MM.1S (cell line): ENCODE measurements around the gene DPEP2NB.

ENCODE experiments used
- DNase-seq: peaks from one replicate; pipeline ENCODE4 v3.0.0-alpha.2; 2015
- H2AFZ ChIP-seq: fragments of 300-600 bp; sonication (generic); 2 replicates; pipeline ENCODE4 v1.6.0; 2016; ENCODE audit warnings: antibody characterized with exemption, low read length
- H3F3A ChIP-seq: fragments of 300-600 bp; sonication (generic); 2 replicates; pipeline ENCODE4 v1.6.1; 2016; ENCODE audit warnings: mild to moderate bottlenecking, antibody characterized with exemption, low read length, moderate library complexity, mixed read lengths; ENCODE audit not compliant: insufficient read depth
- H3K27ac ChIP-seq: fragments of 300-600 bp; sonication (generic); 2 replicates; pipeline ENCODE4 v1.5.1; 2016; ENCODE audit warnings: mild to moderate bottlenecking, low read length
- H3K27me3 ChIP-seq: fragments of 300-600 bp; sonication (generic); replicated peaks from 2 replicates; pipeline ENCODE4 v1.6.0; 2016; ENCODE audit warnings: low read length; ENCODE audit not compliant: insufficient read depth
- H3K36me3 ChIP-seq: fragments of 300-600 bp; sonication (generic); replicated peaks from 2 replicates; pipeline ENCODE4 v1.6.1; 2016; ENCODE audit warnings: mild to moderate bottlenecking, low read length, mixed read lengths; ENCODE audit not compliant: insufficient read depth
- H3K4me1 ChIP-seq: fragments of 300-600 bp; sonication (generic); 2 replicates; pipeline ENCODE4 v1.6.1; 2016; ENCODE audit warnings: low read length, mixed read lengths
- H3K4me2 ChIP-seq: fragments of 300-600 bp; sonication (generic); 2 replicates; pipeline ENCODE4 v1.6.0; 2016; ENCODE audit warnings: low read depth, low read length
- H3K4me3 ChIP-seq: fragments of 300-600 bp; sonication (generic); 2 replicates; pipeline ENCODE4 v1.5.1; 2016; ENCODE audit warnings: low read length, mixed read lengths
- H3K79me2 ChIP-seq: fragments of 300-600 bp; sonication (generic); 2 replicates; pipeline ENCODE4 v1.6.1; 2016; ENCODE audit warnings: mixed run types, low read length, mixed read lengths
- H3K9ac ChIP-seq: fragments of 300-600 bp; sonication (generic); 2 replicates; pipeline ENCODE4 v1.6.1; 2016; ENCODE audit warnings: low read length, mixed read lengths
- H3K9me2 ChIP-seq: fragments of 300-600 bp; sonication (generic); replicated peaks from 2 replicates; pipeline ENCODE4 v1.6.1; 2016; ENCODE audit warnings: mild to moderate bottlenecking, low read length, mixed read lengths; ENCODE audit not compliant: insufficient read depth
- H3K9me3 ChIP-seq: fragments of 300-600 bp; sonication (generic); replicated peaks from 2 replicates; pipeline ENCODE4 v1.6.1; 2016; ENCODE audit warnings: mild to moderate bottlenecking, low read length, mixed read lengths; ENCODE audit not compliant: insufficient read depth
- H4K20me1 ChIP-seq: fragments of 300-600 bp; sonication (generic); 2 replicates; pipeline ENCODE4 v1.6.1; 2016; ENCODE audit warnings: mild to moderate bottlenecking, low read length, moderate library complexity, mixed read lengths; ENCODE audit not compliant: insufficient read depth
- CTCF ChIP-seq: fragments of 300-600 bp; sonication (generic); IDR thresholded peaks from 2 replicates; pipeline ENCODE4 v1.5.1; 2016; ENCODE audit warnings: antibody characterized with exemption, low read length, mixed read lengths
- EZH2 ChIP-seq: fragments of 300-600 bp; sonication (generic); optimal IDR thresholded peaks from 2 replicates; pipeline ENCODE3; 2017; ENCODE audit warnings: low read depth, mild to moderate bottlenecking, antibody characterized with exemption, low read length, mixed read lengths
- EZH2phosphoT487 ChIP-seq: fragments of 300-600 bp; sonication (generic); IDR thresholded peaks from 2 replicates; pipeline ENCODE4 v1.6.1; 2018; ENCODE audit warnings: antibody characterized with exemption, low read length

The DPEP2NB gene

GRCh38 chr16:67967183-67967957 is 48.3 kb downstream of the DPEP2NB start:
- H3K9ac ChIP-seq: peak overlapping the region; percentile 82
- peaks cover 37% of the 10 kb centered on the region for H3K4me1 ChIP-seq
- H3K4me3 ChIP-seq: peak overlapping the region; percentile 93
- H3K4me2 ChIP-seq: peak overlapping the region; percentile 91
- H3K79me2 ChIP-seq: peaks cover 22% of the 10 kb centered on the region
- H3K9me2 ChIP-seq: no peaks in the 10 kb centered on the region
- H3K9me3 ChIP-seq: no peaks in the 10 kb centered on the region
- no peaks in the 10 kb centered on the region for H3K27me3 ChIP-seq
- H3K27ac ChIP-seq: no peak overlapping the region
- H2AFZ ChIP-seq: peak overlapping the region; percentile 85
- no peaks in the 10 kb centered on the region for H3K36me3 ChIP-seq
- peaks cover 19% of the 10 kb centered on the region for H3F3A ChIP-seq
- peak; percentile 17 for DNase-seq
- TF ChIP-seq EZH2phosphoT487: no peak
- TF ChIP-seq EZH2: no peak
- TF ChIP-seq CTCF: no peak
- no peaks in the 10 kb centered on the region for H4K20me1 ChIP-seq

- Histone ChIP-seq H3F3A (peaks cover 19% of the 10 kb centered on the region), H3K79me2 (peaks cover 22% of the 10 kb centered on the region), H2AFZ (no peak overlapping the region), H3K4me2 (peak overlapping the region; percentile 91; the same call in 1 of the 2 replicates), H3K4me1 (peaks cover 37% of the 10 kb centered on the region), H3K27me3 (no peaks in the 10 kb centered on the region), H3K9me3 (no peaks in the 10 kb centered on the region), H4K20me1 (no peaks in the 10 kb centered on the region), H3K9ac (no peak overlapping the region), H3K27ac (no peak overlapping the region), H3K4me3 (0 out of 2 replicates have a peak overlapping the region, but pooled peaks have one; percentile 93), H3K9me2 (no peaks in the 10 kb centered on the region), H3K36me3 (no peaks in the 10 kb centered on the region)
- DNase-seq: no peak
- TF ChIP-seq EZH2phosphoT487: no peak
- no peak for TF ChIP-seq EZH2
- no peak for TF ChIP-seq CTCF
Observed at GRCh38 chr16:67966549-67967182, 49.0 kb downstream of the DPEP2NB start.

- Histone ChIP-seq H3F3A (peaks cover 19% of the 10 kb centered on the region), H3K27ac (no peak overlapping the region; the same call in 1 of the 2 replicates), H3K4me3 (no peak overlapping the region), H3K4me1 (peaks cover 37% of the 10 kb centered on the region), H3K27me3 (no peaks in the 10 kb centered on the region), H3K9me2 (no peaks in the 10 kb centered on the region), H3K9me3 (no peaks in the 10 kb centered on the region), H3K36me3 (no peaks in the 10 kb centered on the region), H2AFZ (no peak overlapping the region), H3K9ac (no peak overlapping the region), H3K4me2 (no peak overlapping the region), H4K20me1 (no peaks in the 10 kb centered on the region), H3K79me2 (peaks cover 22% of the 10 kb centered on the region)
- no peak for DNase-seq
- TF ChIP-seq EZH2: no peak
- TF ChIP-seq CTCF: no peak
- TF ChIP-seq EZH2phosphoT487: no peak
Observed at GRCh38 chr16:67965668-67966548, 49.8 kb downstream of the DPEP2NB start.
